Measurements from ENCODE around the gene SLC38A1.
"Not testable (repeated sequence)": the region's sequence is repeated elsewhere in the genome, so short reads cannot be mapped to it uniquely, and the experiment has no call there.

Gene SLC38A1

DNA sequence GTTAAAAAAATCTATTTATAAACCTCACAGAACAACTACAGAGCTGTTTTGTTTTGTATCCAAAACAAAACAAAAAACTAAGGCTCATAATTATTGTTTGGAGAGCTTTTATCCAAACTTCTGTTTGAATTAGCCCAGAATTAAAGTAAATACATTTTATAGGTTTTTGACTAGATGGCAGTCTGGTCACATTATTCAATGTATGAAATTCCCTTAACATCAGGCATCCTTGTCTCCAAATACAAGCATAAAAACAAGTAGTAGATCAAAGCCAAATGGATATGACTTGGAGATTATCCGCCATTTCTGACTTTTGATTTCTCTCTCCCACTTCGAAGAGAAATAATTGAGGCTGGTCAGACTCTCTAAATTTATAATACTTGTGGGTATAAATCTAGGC lies 63.5 kb downstream of the SLC38A1 start:
- DNase-seq, result no peak

DNA sequence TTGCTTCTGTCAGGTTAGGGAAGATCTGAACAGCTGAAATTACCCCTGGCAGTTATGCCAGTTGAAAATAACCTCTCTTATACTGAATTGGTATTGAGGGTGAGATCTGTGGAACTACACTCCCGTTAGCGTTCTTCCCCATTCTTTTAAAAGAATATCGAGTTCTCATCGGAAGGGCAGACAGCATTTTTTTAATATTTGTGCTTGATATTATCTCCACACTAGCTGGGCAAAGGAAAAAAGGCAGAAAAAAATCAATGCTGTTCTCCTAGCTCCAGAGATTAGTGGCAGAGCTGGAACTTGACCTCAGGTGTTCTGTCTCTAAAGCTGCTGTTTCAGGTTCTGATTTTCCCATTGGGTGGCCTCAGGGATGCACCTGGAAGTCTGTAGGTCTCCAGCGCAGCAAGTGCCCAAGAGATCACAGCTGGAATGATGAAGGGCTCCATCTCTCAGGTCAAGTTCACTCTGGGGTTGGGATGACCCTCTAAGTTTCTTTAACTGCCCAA lies 67.5 kb downstream of the SLC38A1 start:
- no peak for DNase-seq

DNA sequence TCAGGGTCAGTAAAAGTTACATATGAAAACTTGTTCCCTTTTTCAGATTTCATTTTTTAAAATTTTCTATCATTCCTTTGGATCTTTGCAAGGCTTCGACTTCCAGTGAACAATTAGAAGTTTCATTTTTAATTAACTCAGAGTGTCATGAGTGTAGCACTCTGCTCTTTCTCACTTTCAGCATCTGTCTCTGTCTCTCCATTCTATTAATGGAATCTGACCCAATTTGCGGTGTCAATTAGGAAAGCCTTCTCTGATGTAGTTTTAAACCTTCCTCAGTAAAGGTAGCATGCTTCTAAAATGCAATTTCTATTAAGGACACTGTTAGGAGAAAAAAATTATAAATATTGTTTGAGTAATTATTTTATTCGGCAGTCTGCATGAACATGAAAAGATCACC lies 68.3 kb downstream of the SLC38A1 start:
- no peak for DNase-seq

DNA sequence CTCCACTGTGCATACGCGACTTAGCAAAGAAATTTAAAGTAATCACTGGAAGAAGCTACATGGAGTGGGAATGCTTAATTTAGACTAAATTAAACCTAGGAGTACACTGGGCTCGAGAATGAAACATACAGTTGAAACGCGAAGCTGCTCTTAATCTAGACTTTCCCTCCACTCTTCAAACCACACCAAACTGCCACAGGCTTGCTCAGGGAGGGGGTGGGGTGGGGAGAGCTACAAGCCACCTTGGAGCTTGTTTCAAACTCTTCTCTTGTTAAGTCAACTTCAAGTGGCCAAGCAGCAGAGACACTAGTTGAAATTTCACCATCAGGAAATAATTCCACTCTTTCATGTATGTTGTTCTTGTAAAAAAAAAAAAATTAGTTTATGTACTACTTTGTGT lies 69.9 kb downstream of the SLC38A1 start:
- no peak for DNase-seq

DNA sequence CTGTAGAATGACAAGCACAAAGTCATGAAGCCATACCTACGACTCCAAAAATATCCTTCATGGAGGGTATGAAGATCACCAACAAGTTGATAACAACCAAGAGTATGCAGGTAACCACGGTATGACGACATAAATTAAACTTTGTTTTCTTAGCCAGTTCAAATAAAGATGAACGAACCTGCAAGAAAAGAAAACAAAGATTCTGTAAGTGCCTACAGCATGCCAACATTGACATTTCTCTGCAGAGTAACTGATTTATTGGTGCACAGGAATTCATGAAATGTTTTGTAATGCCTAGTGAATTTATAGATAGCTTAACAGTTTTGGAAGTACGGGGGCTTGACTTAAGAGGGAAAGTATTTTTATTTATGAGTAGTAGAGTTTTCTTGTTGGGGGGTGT lies 71.0 kb downstream of the SLC38A1 start:
- no peak for DNase-seq

DNA sequence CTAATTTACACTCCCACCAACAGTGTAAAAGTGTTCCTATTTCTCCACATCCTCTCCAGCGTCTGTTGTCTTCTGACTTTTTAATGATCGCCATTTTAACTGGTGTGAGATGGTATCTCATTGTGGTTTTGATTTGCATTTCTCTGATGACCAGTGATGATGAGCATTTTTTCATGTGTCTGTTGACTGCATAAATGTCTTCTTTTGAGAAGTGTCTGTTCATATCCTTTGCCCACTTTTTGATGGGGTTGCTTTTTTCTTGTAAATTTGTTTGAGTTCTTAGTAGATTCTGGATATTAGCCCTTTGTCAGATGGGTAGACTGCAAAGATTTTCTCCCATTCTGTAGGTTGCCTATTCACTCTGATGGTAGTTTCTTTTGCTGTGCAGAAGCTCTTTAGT lies 78.3 kb downstream of the SLC38A1 start:
- not testable (repeated sequence) for DNase-seq

DNA sequence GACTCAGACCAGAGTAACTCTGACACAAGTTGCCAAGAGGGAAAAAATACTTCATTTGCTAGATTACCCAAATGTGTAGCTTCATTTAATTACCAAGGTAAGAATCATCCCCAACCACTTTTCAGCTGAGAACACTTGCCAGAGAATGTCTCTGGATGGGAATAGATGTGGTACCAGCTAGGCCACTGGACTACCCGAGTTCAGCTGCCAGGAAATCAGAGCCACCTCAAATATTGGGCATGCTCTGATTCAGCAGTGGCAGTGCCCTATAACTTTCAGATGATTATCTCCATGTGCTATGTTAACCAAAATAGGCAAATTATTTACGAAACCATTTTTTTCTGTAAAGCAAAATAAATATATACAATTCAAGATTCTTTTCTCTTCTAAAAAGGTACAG lies 80.7 kb downstream of the SLC38A1 start:
- no peak for DNase-seq

DNA sequence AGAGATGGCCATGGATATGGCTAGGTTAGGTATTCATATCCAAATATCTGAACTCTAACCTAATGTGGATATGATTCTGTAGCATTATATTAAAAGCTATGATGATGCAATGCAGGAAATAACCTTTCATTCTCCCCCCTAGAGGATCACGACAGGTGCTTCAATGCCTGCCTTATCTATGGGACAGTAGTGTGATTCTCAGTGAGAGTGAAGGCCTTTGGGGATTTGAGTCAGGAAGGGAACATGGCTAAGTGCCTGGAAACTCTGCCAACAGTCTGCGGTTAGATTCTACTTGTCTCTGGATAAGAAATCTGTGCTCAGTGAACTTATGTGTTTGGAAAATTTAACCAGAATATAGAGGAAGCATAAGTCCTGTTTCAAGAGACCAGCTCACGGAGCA lies 81.8 kb downstream of the SLC38A1 start:
- no peak for DNase-seq

DNA sequence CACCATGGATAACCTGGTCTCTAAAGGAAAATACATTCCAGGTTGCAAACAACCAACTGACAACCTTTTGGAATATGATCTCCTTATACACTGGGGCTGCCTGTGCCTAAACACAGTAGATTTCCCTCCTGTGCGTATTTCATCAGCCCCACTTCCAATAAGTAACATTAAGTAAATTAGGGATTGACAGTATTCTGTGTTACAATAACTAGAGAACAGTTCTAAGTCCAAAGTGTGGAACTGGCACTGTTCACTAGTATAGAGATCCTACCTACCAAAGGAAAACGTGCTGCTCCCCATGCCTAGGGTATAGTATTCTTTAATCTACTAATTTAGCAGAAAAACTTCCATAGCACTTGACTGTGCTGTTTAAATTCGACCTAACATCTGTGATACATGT lies 82.8 kb downstream of the SLC38A1 start:
- DNase-seq, result no peak

DNA sequence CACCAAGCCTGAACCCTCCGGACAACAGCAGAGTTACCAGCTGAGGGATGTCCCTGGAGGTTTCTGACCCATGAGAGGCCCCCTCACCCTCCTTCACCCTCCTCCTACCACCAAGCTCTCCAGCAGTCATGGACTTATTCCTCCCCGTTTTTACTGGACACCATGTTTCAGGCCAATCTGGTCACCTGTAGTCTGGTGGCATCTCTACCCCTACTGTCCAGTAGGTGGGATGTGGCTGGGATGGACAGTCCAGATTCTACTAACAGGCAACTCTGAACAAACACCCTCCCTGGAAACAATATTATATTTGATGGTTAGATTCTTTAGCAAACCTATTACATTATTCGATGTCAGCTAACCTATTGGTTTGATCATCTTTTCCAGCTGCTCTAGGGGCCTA lies 83.2 kb downstream of the SLC38A1 start:
- DNase-seq, result no peak

DNA sequence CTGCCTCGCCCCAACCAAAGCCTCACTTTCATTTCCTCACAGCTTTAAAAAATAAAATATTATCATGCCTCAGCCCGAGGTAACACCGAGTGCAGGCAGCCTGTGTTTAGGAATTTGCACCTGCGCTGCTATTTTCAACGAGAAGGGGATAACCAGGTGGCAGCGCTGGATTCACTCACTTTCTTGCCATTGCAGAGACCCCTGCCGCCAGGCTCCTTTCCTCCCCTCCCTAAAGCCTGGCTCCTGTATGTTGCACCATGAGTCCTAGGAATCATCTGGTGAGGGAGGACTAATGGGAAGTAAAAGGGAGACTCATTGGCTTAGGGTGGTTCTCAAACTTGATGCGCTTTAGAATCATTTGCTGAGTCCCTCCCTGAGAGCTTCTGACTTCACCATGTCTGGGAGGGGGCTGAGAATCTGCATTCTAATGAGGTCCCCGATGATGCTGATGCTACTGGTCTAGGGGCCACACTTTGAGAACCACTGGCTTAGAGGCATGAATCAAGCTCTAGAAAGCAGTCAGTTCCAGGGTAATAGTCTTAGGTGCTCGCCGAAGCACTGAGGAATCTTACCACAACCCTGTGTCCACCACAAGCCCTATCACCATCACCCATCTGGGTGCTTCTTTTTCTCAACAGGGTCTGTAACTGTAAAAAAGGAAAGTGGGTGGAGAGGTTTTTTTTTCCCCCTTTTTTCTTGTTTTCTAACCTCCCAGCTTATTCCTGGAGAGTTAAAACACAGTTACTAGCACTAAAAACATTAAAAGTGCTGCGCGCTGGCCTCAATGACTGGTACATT lies 83.8 kb downstream of the SLC38A1 start:
- peak; percentile 71 for DNase-seq

DNA sequence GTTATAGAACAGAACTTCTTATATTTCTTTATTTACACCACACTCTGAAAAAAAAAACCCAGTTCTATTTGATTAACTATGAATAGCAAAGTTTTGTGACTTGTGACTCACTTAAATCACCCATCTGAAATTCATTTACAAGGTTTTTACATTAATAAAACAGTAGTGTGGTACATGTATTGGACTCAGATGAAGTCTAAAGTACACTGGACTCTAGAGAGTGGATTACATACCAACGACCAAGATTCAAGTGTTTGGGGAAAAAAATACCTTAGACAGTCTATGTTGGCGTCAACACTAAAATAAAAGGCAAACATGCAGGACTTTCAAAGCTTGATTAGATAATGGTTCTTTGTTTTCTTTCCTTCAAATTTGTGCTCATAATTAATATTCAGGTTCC lies 85.7 kb downstream of the SLC38A1 start:
- DNase-seq, result no peak

DNA sequence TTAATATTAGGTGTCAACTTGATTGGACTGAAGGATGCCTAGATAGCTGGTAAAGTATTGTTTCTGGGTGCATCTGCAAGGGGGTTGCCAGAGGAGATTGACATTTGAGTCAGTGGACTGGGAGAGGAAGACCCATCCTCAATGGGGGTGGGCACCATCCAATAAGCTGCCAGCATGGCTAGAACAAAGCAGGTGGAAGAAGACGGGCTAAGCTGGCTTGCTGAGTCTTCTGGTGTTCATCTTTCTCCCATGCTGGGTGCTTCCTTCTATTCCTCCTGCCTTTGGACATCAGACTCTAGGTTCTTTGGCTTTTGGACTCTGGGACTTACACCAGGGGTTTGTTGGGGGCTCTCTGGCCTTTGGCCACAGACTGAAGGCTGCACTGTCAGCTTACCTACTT lies 87.4 kb downstream of the SLC38A1 start:
- no peak for DNase-seq

DNA sequence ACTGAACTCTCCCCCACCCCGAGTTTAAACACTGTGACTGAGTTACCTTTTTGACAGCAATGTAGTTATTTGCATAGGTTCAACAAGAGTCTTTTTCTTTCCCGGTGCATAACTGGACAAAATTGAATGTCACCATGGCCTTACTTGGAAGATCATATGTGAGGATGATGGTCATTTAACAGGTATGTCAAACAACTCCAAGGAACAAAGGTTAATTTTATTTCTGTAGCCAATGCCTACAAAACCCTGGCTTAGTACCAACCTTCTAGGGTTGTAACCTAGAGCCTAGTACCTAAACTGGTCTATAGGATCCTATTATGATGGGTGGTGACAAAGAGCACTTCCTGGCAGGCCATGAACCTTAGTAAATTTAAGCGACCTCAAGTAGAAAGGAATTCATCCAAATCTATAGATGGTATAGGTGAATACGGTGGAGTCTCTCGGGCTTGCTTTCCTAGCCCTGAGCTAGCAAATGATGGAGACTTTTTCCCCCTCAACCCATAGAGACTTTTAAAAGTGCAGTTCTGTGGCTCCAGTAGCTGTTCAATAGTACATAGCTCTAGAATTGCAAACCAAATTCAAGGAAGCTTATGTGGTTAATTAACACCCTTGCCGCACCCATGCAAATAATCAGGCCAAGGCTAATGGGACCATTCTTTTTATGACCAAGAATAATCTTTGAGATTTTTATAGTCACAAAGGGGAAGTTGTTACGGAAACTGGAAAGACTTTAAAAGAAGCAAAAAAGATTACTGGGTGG lies 89.0 kb downstream of the SLC38A1 start:
- peak; percentile 35 for DNase-seq

DNA sequence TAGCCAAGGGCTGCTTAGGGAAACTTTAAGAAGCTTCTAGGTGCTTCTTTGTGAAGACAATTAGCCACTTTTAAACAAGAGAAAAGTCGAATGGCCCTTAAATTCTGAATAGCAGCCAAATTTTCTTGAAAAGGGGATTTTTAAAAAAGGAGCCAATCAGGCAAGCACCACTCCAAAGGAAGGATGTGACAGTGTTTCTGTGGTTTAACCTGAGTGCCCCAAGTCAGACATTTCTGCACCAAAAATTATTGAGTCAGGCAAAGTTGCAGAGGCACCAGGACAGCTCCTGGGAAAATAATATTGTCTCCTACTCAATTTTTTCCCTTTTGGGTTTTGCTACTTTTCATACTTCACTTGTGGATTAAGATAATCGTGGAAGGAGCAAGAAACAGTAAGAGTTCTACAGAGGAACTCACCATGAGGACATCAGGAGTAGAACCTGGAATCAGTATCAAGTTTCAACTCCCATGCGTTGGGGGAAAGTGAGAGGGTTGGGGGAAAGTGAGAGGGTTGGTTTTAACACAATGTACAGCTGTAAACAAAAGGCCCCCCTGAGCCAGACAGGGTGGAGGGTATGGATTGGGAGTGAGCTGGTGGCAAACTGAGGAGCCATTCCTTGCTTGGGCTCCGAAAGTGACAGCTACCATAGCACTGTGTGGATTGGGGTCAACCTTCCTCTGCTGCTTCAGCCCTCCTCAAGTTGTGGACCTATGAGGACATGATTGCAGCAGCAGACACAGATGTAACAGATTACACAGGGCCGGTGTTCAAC lies 90.8 kb downstream of the SLC38A1 start:
- no peak for DNase-seq

DNA sequence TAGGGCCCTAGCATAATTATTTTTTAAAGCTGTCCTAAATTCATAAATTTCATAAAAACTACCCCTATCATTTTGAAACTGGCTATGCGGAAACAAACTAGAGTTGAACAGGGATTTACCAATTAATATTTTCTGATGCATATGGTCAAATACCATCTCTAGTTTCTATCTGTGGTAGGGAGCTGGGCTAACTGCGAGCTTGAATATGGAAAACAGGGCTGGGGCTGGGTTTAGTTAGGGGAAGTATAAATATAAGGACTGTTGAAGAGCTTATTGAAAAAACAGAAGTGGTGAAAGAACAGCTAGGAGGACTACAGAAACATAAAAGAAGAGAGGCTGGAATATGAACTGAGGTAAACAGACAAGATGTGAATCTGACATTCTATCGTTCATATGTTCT lies 91.8 kb downstream of the SLC38A1 start:
- DNase-seq, result peak; percentile 58

DNA sequence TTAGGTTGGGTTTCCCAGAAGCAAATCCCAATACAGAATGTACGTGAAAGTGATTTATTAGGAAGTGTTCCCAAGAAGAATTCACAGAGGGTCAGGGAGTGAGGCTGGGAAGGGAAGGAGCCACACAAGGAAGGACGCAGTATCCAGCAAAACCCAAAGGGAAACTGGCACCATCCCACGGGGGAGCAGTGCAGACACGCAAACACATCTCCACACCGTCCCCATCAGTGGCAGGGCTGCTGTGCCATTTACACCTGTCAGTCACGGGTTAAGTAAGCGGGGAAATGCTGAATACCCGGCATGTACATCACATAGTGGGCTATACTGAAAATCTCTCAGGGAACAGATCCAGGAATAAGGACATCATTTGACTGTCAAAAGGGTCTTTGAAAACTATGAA lies 93.9 kb downstream of the SLC38A1 start:
- no peak for DNase-seq

DNA sequence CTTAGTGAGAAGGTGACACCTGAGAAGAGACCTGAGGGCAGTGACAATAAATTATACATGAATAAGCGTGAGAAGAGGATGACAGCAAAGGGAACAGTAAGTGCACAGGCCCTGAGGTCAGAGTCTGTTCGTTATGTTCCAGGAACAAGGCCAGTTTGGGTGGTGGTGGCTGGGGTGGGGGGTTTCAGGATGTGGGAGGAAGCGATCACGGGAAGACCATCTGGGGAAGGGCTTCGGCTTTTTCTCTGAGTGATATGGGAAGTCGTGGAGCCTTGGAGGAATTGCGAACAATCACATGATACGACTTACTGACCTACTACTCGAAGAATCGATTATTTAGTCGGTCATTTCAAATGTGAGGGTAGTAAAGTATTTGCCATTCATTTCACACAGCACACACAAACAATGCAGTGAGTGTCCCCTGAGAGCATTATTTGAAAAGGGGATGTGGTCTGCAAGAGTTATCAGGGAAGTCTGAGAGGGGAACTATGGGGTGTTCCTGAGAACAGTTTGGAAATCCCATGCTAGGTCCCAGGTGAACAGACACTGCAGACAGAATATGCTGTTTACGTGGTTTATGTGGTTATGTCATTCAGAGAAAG lies 94.7 kb downstream of the SLC38A1 start:
- peak; percentile 41 for DNase-seq

DNA sequence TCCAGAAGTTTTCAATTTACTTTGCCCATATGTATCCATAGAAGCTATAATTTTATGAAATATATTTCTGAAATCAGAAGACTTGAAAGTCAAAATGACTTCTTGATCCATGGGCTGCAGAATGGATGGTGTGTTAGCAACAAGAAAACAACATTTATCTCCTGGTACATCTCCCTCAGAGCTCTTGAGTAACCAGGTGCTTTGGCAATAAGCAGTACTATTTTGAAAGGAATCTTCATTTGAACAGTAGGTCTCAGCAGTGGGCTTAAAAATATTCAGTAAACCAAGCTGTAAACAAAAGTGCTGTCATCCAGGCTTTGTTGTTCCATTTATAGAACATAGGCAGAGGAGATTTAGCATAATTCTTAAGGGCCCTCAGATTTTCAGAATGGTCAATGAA lies 100.4 kb downstream of the SLC38A1 start:
- no peak for DNase-seq

DNA sequence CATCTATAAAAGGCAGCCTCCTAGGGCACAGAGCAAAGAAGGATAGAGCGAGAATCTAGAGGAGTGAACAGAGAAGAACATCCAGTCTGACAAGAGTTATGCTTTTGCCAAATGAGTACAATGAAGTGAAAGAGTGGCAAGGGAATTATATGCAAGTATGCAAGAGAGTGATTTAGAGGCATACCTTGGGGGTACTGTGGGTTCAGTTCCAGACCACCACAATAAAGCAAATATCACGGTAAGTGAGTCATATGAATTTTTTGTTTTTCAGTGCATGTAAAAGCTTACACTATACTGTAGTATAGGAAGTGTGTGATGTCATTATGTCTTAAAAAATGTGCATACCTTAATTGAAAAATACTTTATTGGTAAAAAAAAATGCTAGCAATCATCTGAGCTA lies 101.4 kb downstream of the SLC38A1 start:
- DNase-seq, result no peak

DNA sequence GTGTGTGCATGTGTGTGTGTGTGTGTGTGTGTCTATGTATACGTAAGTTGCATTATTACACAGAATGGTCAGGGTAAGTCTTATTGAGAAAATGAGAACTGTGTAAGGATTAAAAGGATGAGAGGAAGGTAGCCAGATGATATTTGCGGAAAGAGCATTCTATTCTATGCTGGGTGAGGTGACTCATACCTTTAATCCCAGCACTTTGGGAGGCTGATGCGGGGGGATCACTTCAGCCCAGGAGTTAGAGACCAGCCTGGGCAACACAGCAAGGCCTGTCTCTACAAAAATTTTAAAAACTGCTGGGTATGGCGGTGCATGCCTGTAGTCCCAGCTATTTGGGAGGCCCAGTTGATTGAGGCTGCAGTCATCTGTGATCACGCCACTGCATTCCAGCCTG lies 103.7 kb downstream of the SLC38A1 start:
- no peak for DNase-seq

DNA sequence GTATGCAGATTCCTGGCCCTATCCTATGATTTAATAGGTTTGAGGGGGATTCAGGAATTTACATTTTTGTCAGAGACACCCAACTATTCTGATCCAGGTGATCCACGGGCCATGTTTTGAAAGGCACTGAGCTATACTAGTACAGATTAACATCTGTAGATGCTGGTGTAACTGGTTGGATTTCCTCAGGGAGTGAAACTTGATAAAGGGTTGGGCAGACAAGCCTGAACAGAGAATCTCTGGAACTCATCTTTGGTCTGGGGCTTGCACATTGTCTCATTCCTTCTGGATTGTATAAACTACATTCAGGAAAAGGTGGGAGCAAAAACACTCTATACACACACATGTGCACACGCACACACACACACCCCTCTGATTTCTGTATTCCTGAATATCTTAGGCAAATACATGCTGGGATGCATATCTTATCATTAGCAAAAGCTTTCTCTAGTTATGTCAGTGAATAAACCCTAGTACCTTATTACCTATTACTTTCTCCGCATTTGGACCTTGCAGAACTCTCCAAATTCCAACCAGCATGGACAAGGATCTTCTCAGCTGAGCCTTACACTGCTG lies 104.6 kb downstream of the SLC38A1 start:
- DNase-seq, result no peak
